ENCODE measurements around the gene CCDC88C.
A peak's percentile ranks its signal among the peaks of the same experiment; 100 is the strongest.

Gene CCDC88C

GRCh38 chr14:91396959-91397815 lies 20.4 kb downstream of the CCDC88C start:
- DNase-seq, result no peak

GRCh38 chr14:91396013-91396660 lies 21.5 kb downstream of the CCDC88C start:
- DNase-seq, result no peak

GRCh38 chr14:91395466-91395865 lies 22.2 kb downstream of the CCDC88C start:
- DNase-seq, result no peak

GRCh38 chr14:91394105-91395081 lies 23.2 kb downstream of the CCDC88C start:
- peak; percentile 58 for DNase-seq

GRCh38 chr14:91392623-91393303 lies 24.9 kb downstream of the CCDC88C start:
- DNase-seq, result no peak

DNA sequence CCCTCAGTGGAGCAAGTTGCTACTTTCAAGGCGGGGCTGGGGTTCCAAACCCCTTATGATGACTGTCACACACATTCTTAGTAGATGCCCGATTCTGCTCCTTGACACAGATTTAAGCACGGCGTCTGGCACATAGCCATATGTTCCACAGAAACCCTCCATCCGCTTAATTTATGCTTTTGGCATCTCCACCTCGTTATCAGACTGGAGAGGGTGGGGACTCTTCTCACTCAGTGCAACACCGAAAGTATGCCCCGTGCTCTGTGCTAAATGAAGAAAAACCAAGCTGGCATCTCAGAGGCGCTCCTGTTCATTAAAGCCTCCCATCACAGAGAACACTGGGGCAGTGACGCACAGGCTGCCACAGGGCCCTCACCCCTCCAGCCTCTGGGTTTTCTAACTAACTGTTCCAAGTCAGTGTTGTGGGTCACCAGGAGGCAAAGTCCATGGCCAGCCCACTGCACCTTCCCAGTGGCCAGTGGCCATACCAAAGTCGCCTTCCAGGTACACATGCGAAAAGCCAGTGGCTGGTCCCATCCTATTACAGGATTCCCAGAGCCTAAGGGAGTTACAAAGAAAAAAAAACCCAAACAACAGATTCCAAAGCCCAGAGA lies 27.3 kb downstream of the CCDC88C start:
- DNase-seq, result peak; percentile 41

DNA sequence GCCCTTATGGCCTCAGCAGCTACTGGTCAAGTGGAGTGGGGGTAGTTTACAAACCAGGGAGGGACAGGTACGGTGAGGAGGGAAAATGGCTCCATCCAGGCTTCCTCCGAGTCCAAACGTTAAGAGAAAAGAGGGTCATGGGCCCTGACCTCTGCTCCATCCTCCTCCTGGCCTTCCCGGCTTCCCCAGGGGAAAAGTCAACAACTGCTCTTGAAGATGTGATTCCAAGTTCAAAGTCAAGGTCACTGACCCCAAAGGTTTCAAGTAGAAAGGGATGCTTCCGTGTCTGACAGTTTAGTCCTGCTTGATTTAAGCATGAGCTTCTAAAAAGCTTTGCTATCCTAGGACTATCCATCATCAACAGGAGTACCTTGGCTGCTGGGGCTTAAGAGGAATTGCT lies 28.5 kb downstream of the CCDC88C start:
- no peak for DNase-seq

DNA sequence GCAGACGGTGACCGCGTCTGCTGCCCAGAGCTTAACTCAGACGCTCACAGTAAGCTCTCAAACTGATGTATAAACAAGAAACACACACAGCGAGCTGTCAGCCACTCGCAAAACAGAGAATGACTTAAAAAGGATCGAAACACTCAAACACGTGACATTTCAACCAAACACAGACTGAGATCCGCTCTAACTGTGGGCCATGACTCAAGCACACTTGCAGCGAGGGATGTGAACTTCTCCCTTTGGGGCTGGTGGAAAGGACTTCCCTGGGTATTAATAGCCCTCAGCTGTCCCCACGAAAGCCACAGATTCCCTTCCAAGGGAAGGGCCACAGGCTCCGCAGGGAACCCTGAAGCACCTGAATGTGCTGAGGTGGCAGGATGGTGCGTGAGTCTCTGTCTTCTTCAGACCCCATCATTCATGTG lies 29.1 kb downstream of the CCDC88C start:
- no peak for DNase-seq

DNA sequence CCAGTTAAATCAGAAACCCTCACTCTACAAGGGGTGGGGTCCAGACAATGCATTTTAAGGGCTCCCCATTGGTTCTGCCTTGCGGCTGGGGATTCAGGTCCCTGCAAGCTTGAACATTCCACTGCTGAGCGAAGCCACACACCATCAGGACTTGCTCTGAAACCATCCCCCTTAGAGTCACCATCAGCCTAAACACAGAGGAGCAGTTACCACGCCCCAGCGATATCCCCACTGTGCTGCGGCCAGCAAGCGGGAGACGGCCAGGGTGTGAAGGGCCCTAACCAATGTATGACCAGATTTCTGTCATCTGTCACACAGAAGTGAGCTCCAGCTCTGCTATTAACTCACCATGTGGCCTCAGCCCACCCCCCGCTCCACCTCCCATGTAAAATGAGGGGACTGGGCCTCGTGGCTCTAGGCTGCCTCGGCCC lies 29.7 kb downstream of the CCDC88C start:
- no peak for DNase-seq

- DNase-seq, result peak; percentile 72
These were observed 30.3 kb downstream of the CCDC88C start for GRCh38 chr14:91387169-91387835.

DNA sequence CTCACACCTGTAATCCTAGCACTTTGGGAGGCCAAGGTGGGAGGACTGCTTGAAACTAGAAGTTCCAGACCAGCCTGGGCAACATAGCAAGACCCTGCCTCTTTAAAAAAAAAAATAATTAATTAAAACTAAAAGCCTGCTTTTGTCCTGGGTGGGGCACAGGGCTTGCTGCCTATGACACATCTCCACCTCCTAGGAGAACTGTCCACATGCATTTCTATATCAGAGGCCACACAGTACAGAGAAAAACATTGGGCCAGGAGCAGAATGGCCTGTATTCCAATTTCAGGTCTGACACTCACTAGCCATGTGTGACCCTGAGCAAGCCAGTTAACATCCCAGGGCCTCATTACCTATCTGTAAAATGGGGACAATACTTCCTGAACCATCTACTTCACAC lies 31.9 kb downstream of the CCDC88C start:
- no peak for DNase-seq

GRCh38 chr14:91385224-91385623 lies 32.4 kb downstream of the CCDC88C start:
- DNase-seq, result no peak

DNA sequence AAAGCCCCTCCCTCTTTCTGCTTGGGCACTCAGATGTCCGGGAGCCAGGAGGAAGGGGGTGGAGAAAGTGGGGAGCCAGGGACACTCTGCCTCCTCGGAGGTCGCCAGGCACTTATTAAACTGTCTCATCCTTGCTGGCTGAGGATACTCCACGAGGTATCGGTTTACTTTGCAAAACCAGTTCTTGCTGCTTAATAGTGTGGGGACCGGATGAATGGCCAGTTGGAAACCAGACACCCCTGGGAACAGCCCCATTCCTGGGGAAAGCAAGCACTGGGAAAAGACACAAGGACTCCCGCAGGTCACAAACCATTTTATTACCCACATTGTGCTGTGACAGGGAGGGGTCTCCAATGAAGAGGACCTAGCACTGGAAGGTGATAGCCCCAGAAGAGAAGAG lies 34.2 kb downstream of the CCDC88C start:
- DNase-seq, result no peak

- DNase-seq, result no peak
These were observed 35.6 kb downstream of the CCDC88C start for GRCh38 chr14:91381801-91382670.

DNA sequence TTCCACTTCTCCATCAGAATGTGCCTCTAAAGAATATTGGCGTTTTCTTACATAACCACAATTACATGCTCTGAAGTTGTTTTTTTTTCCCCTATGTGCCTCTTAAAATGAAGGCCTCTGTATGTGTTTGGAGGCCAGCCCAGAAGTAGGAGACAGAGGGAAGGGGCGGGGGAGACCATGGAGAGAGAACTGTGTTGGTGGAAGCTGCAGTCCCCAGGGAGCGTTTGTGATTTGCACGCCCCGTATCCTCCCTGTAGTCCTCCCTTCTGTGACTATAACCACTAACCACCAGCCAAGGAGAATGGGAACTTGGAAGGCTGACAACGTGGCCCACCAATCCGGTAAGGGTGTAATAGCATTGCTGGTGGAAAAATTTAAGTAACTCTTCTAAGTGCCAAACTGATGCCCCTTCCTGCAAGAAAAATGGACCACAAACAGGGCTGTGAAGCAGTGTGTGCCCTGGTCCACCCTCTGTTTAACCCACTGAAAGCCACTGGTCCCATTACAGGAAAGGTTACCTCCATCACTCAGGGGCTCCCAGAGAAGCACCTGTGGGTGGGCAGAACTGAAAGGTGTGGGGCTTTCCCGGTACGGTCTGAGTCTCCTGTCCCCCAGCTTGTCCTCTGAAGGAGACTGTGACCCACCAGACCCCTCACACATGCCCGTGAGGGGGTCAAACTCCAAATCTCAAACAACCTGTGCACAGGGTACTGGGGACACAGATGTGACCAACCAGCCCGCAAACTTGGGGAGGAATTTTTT lies 36.8 kb downstream of the CCDC88C start:
- DNase-seq, result peak; percentile 56

- no peak for DNase-seq
These were observed 37.5 kb downstream of the CCDC88C start for GRCh38 chr14:91380123-91380522.

DNA sequence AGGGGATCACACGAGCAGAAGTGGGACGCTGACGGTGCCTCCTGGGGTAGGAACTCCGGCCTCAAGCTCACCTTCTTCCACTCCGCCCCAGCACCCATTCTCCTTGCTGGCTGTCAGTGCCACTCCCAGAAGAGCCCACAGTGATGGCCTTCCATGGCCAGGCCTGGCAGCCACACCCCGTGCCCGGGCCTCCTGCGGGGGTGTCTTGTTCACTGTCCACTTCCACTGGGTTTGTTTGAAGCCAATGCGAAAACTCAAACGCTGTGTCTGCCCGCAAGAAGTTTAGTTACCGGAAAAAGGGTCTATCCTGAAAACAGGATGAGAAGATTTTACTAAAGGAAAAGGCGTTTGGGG lies 38.1 kb downstream of the CCDC88C start:
- DNase-seq, result no peak

- no peak for DNase-seq
These were observed 38.6 kb downstream of the CCDC88C start for GRCh38 chr14:91378930-91379578.
